ENCODE results near the gene DYNLT4. TPM values are rescaled to one million over a fixed set of nuclear protein-coding genes. Genes with fewer than 3 reads are reported as not detected.
"Not testable (repeated sequence)": the region's sequence is repeated elsewhere in the genome, so short reads cannot be mapped to it uniquely, and the experiment has no call there.

Gene DYNLT4
- not detected for polyA plus RNA-seq (ENCODE audit: low read depth in 6 of 6)

DNA sequence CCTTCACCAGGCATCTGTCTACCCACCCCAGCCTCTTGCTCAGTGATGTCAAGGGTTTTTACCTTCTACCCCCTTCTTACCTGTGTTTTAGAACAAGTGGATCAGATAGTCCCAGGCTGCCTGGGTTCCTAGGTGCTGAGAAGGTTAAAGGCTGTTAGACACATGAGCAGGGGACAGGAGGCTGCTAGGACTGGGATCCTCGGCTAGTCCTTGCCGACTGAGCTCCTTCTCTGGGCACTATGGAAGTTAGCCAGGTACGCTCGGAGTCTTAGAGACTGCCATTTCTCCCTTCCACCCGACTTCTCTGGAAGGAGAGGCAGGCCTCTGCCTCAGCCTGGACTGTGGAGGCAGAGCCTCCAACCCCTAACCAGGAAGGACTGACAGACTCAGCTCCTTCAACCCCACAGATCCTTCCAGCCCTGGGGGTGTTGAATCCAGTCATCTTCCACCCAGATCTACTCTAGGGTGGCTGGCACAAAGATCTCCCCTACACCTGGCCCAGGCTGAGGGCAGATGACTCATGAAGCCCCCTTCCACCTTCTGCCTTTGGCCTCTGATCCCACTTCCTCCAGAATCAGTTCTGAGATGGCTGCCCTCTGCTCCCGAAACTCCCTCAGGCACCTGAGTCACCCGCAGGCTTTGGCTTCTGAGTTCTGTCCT lies at the start of gene DYNLT4:
Gene DYNLT4, minus strand, starts transcription at position 648 of the 660 bp plus-strand sequence. CDS start 683 bp downstream, outside the sequence.
- Mint-ChIP-seq H3K4me1 (peaks cover 53 to 68% (median 66%) of the 10 kb centered on the region in 3 donors), H3K9me3 (no peaks in the 10 kb centered on the region), H3K36me3 (peaks cover 0 to 8% of the 10 kb centered on the region in 2 donors), H3K27me3 (no peaks in the 10 kb centered on the region), H3K4me3 (peak within 1 kb of the TSS; percentile 45 to 82 (median 74)), H3K27ac (peak within 1 kb of the TSS; percentile 96 to 99 (median 98))
- ATAC-seq (ENCODE audit: low read depth in 2 of 2): no peak
- DNase-seq: no peak

DNA sequence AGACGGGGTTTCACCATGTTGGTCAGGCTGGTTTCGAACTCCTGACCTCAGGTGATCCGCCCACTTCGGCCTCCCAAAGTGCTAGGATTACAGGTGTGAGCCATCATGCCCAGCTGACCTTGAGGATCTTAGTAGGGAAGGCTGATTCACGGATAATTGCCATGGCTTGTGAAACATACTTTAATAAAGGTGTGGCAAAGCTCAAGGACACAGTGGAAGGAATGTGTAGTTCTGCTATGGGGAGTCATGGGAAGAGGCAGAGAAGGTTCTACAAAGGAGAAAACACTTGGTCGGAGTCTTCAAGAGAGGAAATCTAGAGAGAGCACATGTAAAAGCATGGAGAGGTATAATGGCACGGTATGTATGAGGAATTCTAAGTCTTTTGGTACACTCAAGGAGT lies 48.6 kb upstream of the DYNLT4 start:
- no peak overlapping the region for H3K4me3 Mint-ChIP-seq
- peaks cover 8 to 13% of the 10 kb centered on the region in 2 donors for H3K36me3 Mint-ChIP-seq
- no peak for DNase-seq
- H3K4me1 Mint-ChIP-seq: peaks cover 21 to 26% (median 22%) of the 10 kb centered on the region in 3 donors
- no peak for ATAC-seq (ENCODE audit: low read depth in 2 of 2)
- no peaks in the 10 kb centered on the region for H3K9me3 Mint-ChIP-seq
- H3K27me3 Mint-ChIP-seq: no peaks in the 10 kb centered on the region
- peak overlapping the region in 1 of 6 donors; percentile 78 for H3K27ac Mint-ChIP-seq

- Mint-ChIP-seq H3K9me3 (no peaks in the 10 kb centered on the region), H3K27ac (peak overlapping the region in 1 of 6 donors; percentile 70), H3K4me3 (no peak overlapping the region), H3K4me1 (peaks cover 13 to 20% (median 15%) of the 10 kb centered on the region in 3 donors), H3K27me3 (no peaks in the 10 kb centered on the region), H3K36me3 (peaks cover 8 to 15% of the 10 kb centered on the region in 2 donors)
- DNase-seq (no peak), ATAC-seq (ENCODE audit: low read depth in 2 of 2) (no peak)
These were observed 47.8 kb upstream of the DYNLT4 start for GRCh38 chr1:44854970-44855369.

DNA sequence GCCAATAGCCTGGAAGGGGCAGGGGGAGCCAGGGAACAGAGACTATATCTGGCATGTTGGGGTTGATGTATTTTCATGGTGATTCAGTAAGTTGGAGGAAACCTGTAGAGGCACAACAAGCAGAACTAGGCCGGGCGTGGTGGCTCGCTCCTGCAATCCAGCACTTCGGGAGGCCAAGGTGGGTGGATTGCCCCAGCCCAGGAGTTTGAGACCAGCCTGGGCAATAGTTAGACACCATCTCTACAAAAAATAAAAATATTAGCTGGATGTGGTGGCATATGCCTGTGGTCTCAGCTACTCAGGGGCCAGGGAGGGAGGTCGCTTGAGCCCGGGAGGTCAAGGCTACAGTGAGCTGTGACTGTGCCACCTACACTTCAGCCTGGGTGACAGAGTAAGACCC lies 46.0 kb upstream of the DYNLT4 start:
- H3K9me3 Mint-ChIP-seq: no peaks in the 10 kb centered on the region
- H3K27me3 Mint-ChIP-seq: no peaks in the 10 kb centered on the region
- no peak overlapping the region for H3K4me3 Mint-ChIP-seq
- ATAC-seq (ENCODE audit: low read depth in 2 of 2) (no peak), DNase-seq (no peak)
- H3K36me3 Mint-ChIP-seq: peaks cover 8 to 21% of the 10 kb centered on the region in 2 donors
- H3K4me1 Mint-ChIP-seq: peaks cover 12% of the 10 kb centered on the region in 3 donors
- H3K27ac Mint-ChIP-seq: no peak overlapping the region

DNA sequence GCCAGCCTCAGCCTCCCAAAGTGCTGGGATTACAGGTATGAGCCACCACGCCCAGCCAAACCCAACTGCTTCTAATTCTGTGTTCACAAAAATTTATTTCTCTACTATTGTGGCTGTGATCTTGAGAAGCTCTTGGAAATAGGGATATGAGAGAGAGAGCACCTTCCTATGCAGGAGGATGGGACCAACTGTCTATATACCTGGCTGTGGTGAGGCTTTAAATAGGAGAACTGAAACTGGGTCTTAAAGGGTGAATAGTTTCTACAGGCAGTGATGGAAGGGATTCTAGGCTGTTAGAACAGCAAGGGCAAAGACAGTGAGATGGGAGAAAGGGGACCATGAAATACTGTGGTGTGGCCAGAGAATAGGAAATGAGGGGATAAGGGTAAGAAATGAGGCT lies 44.2 kb upstream of the DYNLT4 start:
- peak; percentile 37 to 50 for ATAC-seq (ENCODE audit: low read depth in 2 of 2)
- Mint-ChIP-seq H3K27ac (peak overlapping the region in 3 of 6 donors; percentile 0 to 76 (median 50)), H3K4me1 (peaks cover 12% of the 10 kb centered on the region in 3 donors), H3K36me3 (peaks cover 4 to 15% of the 10 kb centered on the region in 2 donors), H3K4me3 (no peak overlapping the region), H3K27me3 (no peaks in the 10 kb centered on the region), H3K9me3 (no peaks in the 10 kb centered on the region)
- no peak for DNase-seq

DNA sequence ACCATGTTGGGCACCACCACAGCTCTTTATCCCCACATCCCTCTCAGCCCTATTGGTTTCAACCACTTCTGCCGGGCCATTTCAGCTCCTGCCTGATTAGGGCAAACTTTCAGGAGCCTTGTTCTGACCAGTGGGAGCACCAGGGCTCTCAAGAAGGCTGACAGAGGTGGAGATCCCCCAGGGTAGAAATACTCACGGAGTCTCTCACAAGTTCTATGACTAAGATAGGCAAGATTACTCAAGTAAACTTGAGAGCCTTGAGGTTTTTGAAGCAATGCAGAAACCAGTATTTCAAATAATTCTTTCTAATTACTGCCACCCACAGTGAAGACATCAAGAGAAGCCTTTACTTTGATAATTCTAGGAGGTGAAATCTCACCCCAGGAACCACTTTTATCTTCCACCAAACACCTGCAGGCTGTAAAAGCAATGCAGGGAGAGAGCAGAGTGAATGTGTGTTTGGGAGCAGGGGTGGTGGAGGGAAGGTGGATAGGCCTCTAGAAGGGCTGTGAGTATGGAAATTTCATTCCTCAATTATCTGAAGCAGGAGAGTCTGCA lies 42.5 kb upstream of the DYNLT4 start:
- peaks cover 4 to 15% of the 10 kb centered on the region in 2 donors for H3K36me3 Mint-ChIP-seq

GRCh38 chr1:44848456-44849181 lies 41.5 kb upstream of the DYNLT4 start:
- H3K4me3 Mint-ChIP-seq: no peak overlapping the region
- H3K4me1 Mint-ChIP-seq: peaks cover 12 to 16% (median 12%) of the 10 kb centered on the region in 3 donors
- peak overlapping the region in 1 of 6 donors; percentile 70 for H3K27ac Mint-ChIP-seq
- H3K27me3 Mint-ChIP-seq: no peaks in the 10 kb centered on the region
- H3K36me3 Mint-ChIP-seq: peaks cover 4 to 15% of the 10 kb centered on the region in 2 donors
- no peaks in the 10 kb centered on the region for H3K9me3 Mint-ChIP-seq
- ATAC-seq (ENCODE audit: low read depth in 2 of 2): no peak
- DNase-seq: no peak

More for the DNA sequence above, 42.5 kb upstream of the DYNLT4 start:
- DNase-seq (no peak), ATAC-seq (ENCODE audit: low read depth in 2 of 2) (no peak)
- no peak overlapping the region for H3K27ac Mint-ChIP-seq
- H3K4me1 Mint-ChIP-seq: peaks cover 12% of the 10 kb centered on the region in 3 donors
- H3K27me3 Mint-ChIP-seq: no peaks in the 10 kb centered on the region
- H3K4me3 Mint-ChIP-seq: peak overlapping the region in 1 of 8 donors; percentile 53
- H3K9me3 Mint-ChIP-seq: no peaks in the 10 kb centered on the region

DNA sequence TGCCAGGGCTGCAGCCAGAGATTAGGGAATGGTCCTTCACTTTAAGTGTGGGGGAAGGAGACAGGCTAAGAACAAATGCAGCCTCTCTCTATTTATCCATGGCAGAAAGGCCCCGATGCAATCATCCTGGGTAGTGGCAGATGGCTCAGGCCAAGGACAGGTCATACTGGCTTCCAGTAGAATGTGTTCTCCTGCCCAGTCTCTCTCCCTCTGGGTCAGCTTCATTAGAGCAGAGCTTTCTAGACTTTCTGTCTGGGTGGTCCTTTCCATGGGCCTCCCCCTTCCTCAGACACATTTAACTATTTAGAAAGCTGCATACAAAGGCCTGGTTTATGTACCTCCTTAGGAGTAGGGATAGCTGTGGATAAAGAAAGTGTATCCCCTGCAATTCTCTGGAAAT lies 40.7 kb upstream of the DYNLT4 start:
- no peaks in the 10 kb centered on the region for H3K9me3 Mint-ChIP-seq
- H3K27me3 Mint-ChIP-seq: no peaks in the 10 kb centered on the region
- ATAC-seq (ENCODE audit: low read depth in 2 of 2) (no peak), DNase-seq (no peak)
- peaks cover 11 to 16% (median 14%) of the 10 kb centered on the region in 3 donors for H3K4me1 Mint-ChIP-seq
- H3K27ac Mint-ChIP-seq: no peak overlapping the region
- peaks cover 3 to 12% of the 10 kb centered on the region in 2 donors for H3K36me3 Mint-ChIP-seq
- no peak overlapping the region for H3K4me3 Mint-ChIP-seq

DNA sequence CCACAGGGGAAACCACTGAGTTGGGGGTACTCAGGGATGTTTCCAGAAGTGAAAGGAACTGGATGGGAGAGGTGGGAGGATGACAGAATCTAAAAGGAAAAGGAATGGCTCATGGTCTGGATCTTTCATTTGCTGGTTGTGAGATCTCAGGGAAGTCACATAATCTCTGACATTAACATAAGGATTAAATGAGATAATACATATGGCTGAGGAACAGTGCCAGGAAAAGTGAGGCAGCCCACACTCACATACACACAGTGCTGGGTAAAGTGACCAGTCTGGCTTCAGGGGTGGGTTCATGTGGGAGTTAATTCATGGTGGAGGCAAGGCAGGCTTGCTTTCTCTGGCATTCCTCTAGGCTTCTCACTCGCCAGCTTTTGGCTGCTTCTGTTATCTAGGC lies 39.8 kb upstream of the DYNLT4 start:
- Mint-ChIP-seq H3K27ac (no peak overlapping the region), H3K4me3 (no peak overlapping the region), H3K27me3 (peaks cover 0 to 6% (median 0%) of the 10 kb centered on the region in 3 donors), H3K36me3 (peaks cover 0 to 8% of the 10 kb centered on the region in 2 donors), H3K9me3 (no peaks in the 10 kb centered on the region), H3K4me1 (peaks cover 8 to 20% (median 17%) of the 10 kb centered on the region in 3 donors)
- DNase-seq: no peak
- ATAC-seq (ENCODE audit: low read depth in 2 of 2): no peak

DNA sequence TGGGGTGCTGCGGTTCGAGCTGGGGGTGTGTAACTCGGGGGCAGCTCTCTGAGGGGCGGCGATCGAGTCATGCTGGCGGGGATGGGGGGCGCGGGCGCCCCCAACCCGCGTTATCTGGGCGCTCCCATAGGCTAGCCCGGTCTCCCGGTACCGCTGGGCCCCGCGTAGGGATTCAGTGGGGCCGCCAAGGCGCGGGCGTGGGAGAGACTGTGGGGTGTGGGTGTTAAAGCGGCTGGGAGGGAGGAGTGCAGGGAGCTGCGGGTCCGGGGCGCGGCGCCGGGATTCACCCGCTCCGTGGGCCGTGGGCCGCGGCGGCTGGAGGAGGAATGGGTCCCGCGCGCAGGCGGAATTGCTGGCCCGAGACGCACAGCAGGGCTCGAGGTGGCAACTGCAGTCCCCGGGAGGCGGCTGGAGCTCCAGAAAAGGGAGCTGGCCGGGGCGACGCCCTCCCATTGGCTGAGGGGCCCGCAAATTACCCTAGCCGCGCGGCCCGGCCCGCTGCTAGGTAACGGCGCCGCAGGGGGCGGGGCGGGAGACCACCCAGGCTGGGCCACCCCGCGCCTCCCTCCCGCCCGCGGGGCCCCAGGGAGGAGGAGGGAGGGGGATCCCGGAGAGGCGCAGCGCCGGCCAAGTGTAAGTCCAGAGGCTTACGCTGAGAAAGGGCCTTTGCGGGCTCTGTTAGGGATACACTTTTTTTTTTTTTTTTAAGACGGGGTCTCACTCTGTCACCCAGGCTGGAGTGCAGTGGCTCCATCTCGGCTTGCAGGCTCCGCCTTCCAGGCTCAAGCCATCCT lies 35.9 kb upstream of the DYNLT4 start, which contains the start of gene PTCH2:
Gene PTCH2, minus strand, starts transcription at position 392 of the 794 bp plus-strand sequence. Its CDS starts 321 bp downstream, at position 71.
- Mint-ChIP-seq H3K9me3 (no peaks in the 10 kb centered on the region), H3K27me3 (peaks cover 3 to 20% (median 10%) of the 10 kb centered on the region in 3 donors), H3K27ac (peak within 1 kb of the TSS in 2 of 6 donors; percentile 50 to 66), H3K36me3 (no peaks in the 10 kb centered on the region), H3K4me3 (peak within 1 kb of the TSS; percentile 45 to 87 (median 72)), H3K4me1 (peaks cover 6 to 15% (median 8%) of the 10 kb centered on the region in 3 donors)
- ATAC-seq (ENCODE audit: low read depth in 2 of 2): peak; percentile 78 to 79
- peak; percentile 33 for DNase-seq

GRCh38 chr1:44842486-44842861 lies 35.3 kb upstream of the DYNLT4 start:
- peak; percentile 28 to 44 for ATAC-seq (ENCODE audit: low read depth in 2 of 2)
- peaks cover 3 to 20% (median 10%) of the 10 kb centered on the region in 3 donors for H3K27me3 Mint-ChIP-seq
- peak overlapping the region in 1 of 6 donors; percentile 66 for H3K27ac Mint-ChIP-seq
- no peaks in the 10 kb centered on the region for H3K36me3 Mint-ChIP-seq
- no peak for DNase-seq
- H3K4me3 Mint-ChIP-seq: peak overlapping the region in 7 of 8 donors; percentile 59 to 87 (median 71)
- no peaks in the 10 kb centered on the region for H3K9me3 Mint-ChIP-seq
- peaks cover 6 to 15% (median 8%) of the 10 kb centered on the region in 3 donors for H3K4me1 Mint-ChIP-seq

- peaks cover 12 to 25% (median 17%) of the 10 kb centered on the region in 3 donors for H3K4me1 Mint-ChIP-seq
- H3K36me3 Mint-ChIP-seq: no peaks in the 10 kb centered on the region
- H3K27ac Mint-ChIP-seq: peak overlapping the region in 1 of 6 donors; percentile 38
- H3K9me3 Mint-ChIP-seq: no peaks in the 10 kb centered on the region
- H3K4me3 Mint-ChIP-seq: no peak overlapping the region
- peaks cover 3 to 20% (median 10%) of the 10 kb centered on the region in 3 donors for H3K27me3 Mint-ChIP-seq
- DNase-seq (no peak), ATAC-seq (ENCODE audit: low read depth in 2 of 2) (no peak)
These were observed 32.4 kb upstream of the DYNLT4 start for GRCh38 chr1:44839576-44839975.

GRCh38 chr1:44838294-44838693 lies 31.1 kb upstream of the DYNLT4 start:
- not testable (repeated sequence) for H3K4me3 Mint-ChIP-seq; ATAC-seq (ENCODE audit: low read depth in 2 of 2); H3K9me3 Mint-ChIP-seq; H3K36me3 Mint-ChIP-seq; H3K27ac Mint-ChIP-seq; DNase-seq
- Mint-ChIP-seq H3K27me3 (peaks cover 3 to 20% (median 10%) of the 10 kb centered on the region in 3 donors), H3K4me1 (peaks cover 16 to 27% (median 17%) of the 10 kb centered on the region in 3 donors)
